NCI-H146 treated with DMSO at 0.1 percent for 48 hours (cell line): ENCODE results near the gene ARMC10.
"Not testable (repeated sequence)": the region's sequence is repeated elsewhere in the genome, so short reads cannot be mapped to it uniquely, and the experiment has no call there.

ENCODE experiments used
- DNase-seq: peaks from one replicate; lab custom pipeline; 2025; ENCODE audit not compliant: unreplicated experiment; lab: John Stamatoyannopoulos, UW

The ARMC10 gene

DNA sequence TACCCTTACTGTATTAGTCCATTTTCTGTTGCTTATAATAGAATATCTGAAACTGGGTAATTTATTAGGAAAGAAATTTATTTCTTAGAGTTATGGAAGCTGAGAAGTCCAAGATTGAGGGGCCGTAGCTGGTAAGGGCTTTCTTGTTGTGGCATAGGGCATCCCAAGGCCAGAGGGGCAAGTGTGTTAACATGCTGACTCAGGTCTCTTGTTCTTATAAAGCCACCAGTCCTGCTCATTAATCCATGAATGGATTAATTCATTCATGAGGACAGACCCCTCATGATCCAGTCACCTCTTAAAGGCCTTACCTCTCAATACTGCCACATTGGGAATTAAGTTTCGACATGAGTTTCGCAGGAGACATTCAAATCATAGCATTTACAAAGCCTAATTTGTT lies 2.4 kb downstream of the ARMC10 start:
- DNase-seq = no peak

DNA sequence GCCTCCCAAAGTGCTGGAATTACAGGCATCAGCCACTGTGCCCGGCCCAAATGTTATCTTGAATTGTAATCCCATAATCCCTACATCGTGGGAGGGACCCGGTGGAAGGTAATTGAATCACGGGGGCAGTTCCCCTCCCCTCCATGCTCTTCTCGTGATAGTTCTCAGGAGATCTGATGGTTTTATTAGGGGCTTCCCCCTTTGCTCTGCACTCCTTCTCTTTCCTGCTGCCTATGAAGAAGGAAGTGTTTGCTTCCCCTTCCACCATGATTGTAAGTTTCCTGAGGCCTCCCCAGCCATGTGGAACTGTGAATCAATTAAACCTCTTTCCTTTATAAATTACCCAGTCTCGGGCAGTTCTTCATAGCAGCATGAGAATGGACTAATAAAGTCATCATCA lies 3.3 kb downstream of the ARMC10 start:
- DNase-seq = not testable (repeated sequence)

DNA sequence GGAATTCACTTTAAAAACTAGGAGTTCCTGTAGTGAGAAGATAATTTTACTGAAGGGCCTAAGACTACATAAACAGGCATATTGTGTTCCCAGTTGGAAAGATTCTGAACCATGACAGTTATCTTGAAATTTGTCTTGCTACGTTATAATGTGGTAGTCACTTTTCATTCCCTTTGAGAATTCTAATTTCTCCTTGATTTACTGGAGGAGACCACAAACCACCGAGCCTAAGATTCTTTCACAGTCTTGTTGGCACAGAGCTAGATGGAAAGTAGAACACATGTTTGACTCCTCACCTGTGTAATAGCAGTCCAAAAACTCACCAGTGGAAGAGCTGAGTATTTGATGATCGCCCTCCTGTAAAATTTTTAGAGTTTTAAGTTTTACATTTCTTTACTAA lies 4.9 kb downstream of the ARMC10 start:
- no peak for DNase-seq

GRCh38 chr7:103080923-103081322 lies 6.0 kb downstream of the ARMC10 start:
- DNase-seq = no peak

DNA sequence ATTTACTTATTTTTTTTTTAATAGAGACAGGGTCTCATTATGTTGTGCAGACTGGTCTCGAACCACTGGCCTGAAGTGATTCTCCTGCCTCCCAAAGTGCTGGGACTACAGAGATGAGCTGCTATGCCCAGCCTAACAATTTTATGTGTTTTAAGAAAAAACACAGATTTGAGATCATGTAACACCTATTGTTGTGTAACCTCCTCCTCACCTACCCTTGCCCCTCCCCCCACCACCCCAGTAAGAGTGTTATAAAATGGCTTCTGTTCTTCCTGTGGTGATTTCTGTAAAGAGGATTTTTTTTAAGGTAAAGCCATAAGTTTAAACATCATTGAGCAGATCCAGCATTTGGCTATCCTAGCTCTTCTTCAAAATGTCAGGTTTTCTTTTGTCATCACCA lies 7.6 kb downstream of the ARMC10 start:
- DNase-seq = no peak

GRCh38 chr7:103083210-103083609 lies 8.3 kb downstream of the ARMC10 start:
- no peak for DNase-seq

GRCh38 chr7:103092321-103092720 lies 17.4 kb downstream of the ARMC10 start:
- DNase-seq = not testable (repeated sequence)

GRCh38 chr7:103093429-103093828 lies 18.5 kb downstream of the ARMC10 start:
- DNase-seq = no peak

DNA sequence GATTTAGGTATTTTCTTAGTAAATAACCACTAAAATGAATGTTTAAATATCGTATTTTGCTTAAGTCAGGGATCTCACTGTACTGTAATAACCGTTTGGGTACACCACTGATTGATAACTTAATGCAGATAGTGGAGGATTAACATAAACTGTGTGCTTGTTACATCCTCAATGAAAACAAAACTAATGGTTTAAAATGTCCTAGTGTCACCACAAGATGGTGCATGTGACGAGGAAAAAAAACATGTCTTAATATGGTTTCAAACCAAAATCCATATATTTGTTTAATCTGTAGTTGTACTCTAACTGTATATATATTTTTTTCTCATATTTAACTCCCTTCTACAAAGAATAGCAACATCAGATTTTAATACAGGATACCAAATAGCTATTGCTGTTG lies 19.2 kb downstream of the ARMC10 start:
- no peak for DNase-seq

DNA sequence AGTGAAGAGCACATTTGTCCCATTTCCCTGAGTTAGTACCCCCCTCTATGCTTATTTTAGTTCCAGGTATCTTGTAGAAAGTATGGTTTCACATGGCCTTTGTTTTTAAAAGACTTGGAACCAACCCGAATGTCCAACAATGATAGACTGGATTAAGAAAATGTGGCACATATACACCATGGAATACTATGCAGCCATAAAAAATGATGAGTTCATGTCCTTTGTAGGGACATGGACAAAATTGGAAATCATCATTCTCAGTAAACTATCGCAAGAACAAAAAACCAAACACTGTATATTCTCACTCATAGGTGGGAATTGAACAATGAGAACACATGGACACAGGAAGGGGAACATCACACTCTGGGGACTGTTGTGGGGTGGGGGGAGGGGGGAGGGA lies 20.6 kb downstream of the ARMC10 start:
- not testable (repeated sequence) for DNase-seq

DNA sequence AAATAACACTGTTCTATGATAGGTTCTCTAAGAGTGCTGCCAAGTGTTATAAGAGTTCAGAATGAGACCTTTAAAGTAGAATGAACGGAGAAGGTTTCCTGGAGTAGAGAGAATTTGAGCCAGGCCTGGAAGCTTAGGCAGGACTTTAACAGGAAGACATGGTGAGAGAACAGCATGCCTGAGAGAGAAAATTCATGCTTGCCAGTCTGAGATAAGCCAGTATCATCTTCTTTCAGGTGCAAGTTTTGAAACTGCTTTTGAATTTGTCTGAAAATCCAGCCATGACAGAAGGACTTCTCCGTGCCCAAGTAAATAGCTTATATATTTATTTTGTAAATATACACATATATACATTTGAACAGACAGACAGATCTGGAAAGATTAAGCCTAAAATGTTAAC lies 22.1 kb downstream of the ARMC10 start:
- DNase-seq = no peak

DNA sequence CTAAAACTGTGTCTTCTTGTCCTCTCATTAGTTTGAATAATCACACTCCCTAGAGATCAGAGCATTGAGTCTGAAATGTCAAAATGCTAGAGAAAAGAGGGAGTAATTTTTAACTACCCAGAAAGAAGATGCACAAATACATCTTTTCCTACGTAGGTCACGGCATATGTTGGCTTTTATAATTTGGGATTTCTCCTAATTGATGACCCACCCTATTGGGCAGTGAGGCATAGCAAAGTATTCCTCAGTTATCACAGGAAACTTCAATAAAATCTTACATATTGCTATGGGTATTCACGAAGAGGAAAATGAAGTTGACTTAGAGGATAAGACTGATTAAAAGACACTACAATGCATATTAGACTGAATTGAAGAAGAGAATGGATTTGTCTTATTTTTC lies 25.4 kb downstream of the ARMC10 start:
- no peak for DNase-seq

GRCh38 chr7:103101543-103101942 lies 26.6 kb downstream of the ARMC10 start:
- no peak for DNase-seq

DNA sequence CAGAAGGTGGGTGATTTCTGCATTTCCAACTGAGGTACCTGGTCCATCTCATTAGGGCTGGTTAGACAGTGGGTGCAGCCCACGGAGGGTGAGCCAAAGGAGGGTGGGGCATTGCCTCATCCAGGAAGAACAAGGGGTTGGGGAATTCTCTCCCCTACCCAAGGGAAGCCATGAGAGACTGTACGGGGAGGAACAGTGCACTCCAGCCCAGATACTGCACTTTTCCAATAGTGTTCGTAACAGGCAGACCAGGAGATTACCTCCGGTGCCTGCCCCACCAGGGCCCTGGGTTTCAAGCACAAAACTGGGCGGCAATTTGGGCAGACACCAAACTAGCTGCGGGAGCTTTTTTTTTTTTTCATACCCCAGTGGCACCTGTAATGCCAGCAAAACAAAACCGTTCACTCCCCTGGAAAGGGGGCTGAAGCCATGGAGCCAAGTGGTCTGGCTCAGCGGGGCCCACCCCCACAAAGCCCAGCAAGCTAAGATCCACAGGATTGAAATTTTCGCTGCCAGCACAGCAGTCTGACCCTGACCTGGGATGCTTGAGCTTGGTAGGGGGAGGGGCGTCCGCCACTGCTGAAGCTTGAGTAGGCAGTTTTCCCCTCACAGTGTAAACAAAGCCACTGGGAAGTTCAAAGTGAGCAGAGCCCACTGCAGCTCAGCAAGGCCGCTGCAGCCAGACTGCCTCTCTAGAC lies 31.2 kb downstream of the ARMC10 start:
- no peak for DNase-seq

- DNase-seq = not testable (repeated sequence)
Observed at GRCh38 chr7:103106703-103107070, 31.7 kb downstream of the ARMC10 start.

GRCh38 chr7:103113164-103113563 lies 38.2 kb downstream of the ARMC10 start:
- DNase-seq = no peak

GRCh38 chr7:103114576-103115008 lies 39.7 kb downstream of the ARMC10 start:
- DNase-seq = no peak

DNA sequence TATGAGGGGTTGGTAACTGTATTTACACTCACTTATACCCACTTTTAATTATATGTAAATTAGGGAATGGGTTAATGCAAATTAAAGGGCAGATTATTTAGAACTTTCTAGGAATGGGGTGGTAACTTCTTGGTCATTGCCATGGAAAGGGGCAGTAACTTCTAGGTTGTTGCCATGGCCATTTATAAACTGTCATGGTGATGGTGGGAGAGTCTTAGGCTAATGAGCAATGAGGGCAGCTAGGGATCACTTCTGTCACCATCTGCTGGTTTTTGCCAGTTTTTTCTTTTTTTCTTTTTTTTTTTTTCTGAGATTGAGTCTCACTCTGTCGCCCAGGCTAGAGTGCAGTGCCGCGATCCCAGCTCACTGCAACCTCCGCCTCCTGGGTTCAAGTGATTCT lies 40.8 kb downstream of the ARMC10 start:
- no peak for DNase-seq

GRCh38 chr7:103116511-103116910 lies 41.6 kb downstream of the ARMC10 start:
- no peak for DNase-seq

DNA sequence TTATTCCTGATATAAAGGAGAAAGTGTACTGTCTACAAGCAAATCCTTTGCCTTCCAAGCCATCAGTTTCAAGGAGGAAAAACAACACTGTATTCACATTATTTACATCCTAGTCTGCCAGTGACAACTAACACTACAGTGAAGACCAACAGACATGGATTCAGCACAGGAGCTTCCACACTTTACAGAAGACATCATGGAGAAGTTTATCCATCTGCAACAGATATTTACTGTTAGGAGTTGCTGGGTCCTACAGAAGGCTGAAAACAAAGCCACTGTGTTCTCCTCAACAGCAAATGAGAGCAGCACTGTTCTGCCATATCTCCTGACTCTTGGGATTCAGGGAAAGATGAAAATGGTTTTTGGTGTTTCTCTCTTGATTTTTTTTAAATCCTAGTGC lies 42.1 kb downstream of the ARMC10 start:
- DNase-seq = no peak

- no peak for DNase-seq
Observed at GRCh38 chr7:103117465-103117864, 42.5 kb downstream of the ARMC10 start.

DNA sequence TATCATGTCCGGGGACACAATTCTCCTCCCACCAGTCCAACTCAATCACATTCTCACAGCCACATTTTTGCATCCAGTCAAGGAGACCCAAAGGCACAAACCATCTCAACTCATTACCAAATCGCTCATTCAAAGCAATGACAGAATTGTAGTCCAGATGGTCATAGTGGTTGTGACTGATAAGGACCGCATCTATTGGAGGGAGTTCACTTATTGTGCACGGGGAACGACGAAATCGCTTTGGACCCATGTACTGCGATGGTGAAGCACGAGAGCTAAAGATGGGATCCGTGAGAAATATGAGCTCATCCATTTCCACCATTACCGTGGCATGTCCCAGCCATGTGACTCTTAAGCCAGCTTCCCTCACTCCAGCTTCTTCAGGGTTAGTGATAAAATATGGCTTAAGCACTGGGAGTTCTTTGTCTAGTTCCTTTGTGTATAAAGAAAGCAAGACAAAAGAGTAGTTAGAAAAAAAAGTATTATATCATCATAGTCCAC lies 44.9 kb downstream of the ARMC10 start:
- DNase-seq = no peak

GRCh38 chr7:103120362-103120761 lies 45.4 kb downstream of the ARMC10 start:
- no peak for DNase-seq
